HUES6 (cell line): ENCODE results near the gene SNRNP200.

Experiments used
- H3K27ac ChIP-seq: 2 replicates; pipeline ENCODE4 v1.7.0; 2013; ENCODE audit warnings: low read depth, mild to moderate bottlenecking, low read length, inconsistent platforms
- H3K27me3 ChIP-seq: 2 replicates; pipeline ENCODE4 v1.6.1; 2013; ENCODE audit warnings: low read length; ENCODE audit not compliant: control insufficient read depth, insufficient read depth
- H3K36me3 ChIP-seq: 2 replicates; pipeline ENCODE4 v1.6.1; 2013; ENCODE audit warnings: low read length; ENCODE audit not compliant: control insufficient read depth, insufficient read depth
- H3K4me1 ChIP-seq: 2 replicates; pipeline ENCODE4 v1.6.1; 2013; ENCODE audit warnings: low read length; ENCODE audit not compliant: control insufficient read depth, insufficient read depth
- H3K4me3 ChIP-seq: 2 replicates; pipeline ENCODE4 v1.5.1; 2013; ENCODE audit warnings: low read depth, low read length
- H3K9ac ChIP-seq: one replicate; pipeline ENCODE4 v1.6.1; 2013; ENCODE audit warnings: mild to moderate bottlenecking, low read length
- H3K9me3 ChIP-seq: 2 replicates; pipeline ENCODE4 v1.6.1; 2013; ENCODE audit warnings: low read depth, low read length; ENCODE audit not compliant: control insufficient read depth, insufficient read depth

Gene SNRNP200

DNA sequence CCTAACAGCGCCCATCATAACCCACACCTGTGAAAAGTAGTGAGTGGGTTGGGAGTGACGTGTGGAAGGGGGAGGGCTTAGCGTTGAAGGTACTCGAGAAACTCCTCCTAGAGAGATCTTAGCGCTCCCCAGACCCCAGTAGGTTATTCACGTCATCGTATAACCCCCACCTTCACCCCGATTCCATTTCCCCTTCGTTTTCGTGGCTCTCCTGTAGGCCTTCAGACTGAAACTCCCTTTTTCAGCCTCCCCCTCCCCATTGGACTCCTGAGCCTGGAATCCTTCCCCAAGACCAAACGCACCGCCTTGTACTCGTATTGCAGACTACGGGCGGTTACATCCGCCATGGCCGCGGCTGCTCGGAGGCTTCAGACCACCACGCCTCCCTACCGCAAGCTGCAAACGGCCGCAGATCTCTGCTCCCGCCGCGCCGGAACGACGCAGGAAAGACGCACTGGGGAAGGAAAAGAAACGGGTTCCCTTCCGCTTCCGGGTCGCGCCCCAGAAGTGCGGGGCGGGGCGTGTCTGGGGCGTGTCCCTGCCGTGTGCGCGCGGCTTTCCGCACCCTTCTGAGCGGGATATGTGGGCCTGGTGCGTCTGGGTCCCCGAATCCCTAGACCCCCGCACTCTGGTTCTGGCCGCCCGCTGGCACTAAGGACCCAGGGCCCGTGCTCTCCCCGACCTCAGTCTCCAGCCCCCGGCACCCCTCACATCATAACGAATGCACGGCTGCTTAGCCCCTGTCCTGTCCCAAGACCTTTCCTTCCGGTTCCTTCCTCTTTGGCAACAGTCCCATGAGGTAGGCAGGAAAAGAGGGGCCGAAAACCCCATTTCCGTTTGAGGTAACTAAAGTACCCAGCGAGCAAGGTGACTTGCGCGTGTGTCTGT lies at the start of gene SNRNP200:
Gene SNRNP200 (minus strand): TSS at position 456 of the 888 bp plus-strand sequence. CDS start 109 bp downstream, at position 347.
- peaks cover 6% of the 10 kb centered on the region; the same call in 1 of the 2 replicates for H3K4me1 ChIP-seq

GRCh38 chr2:96354492-96354891 lies 49.1 kb upstream of the SNRNP200 start:
- Histone ChIP-seq H3K27ac (no peak overlapping the region), H3K36me3 (peaks cover 94% of the 10 kb centered on the region), H3K9me3 (no peaks in the 10 kb centered on the region)

More for the DNA sequence above, at the start of gene SNRNP200:
- Histone ChIP-seq H3K27ac (peak within 1 kb of the TSS; percentile 86), H3K36me3 (peaks cover 42% of the 10 kb centered on the region), H3K27me3 (no peaks in the 10 kb centered on the region), H3K9ac (peak within 1 kb of the TSS; percentile 95), H3K9me3 (no peaks in the 10 kb centered on the region), H3K4me3 (peak within 1 kb of the TSS; percentile 99)

GRCh38 chr2:96353606-96354101 lies 48.3 kb upstream of the SNRNP200 start:
- Histone ChIP-seq H3K36me3 (peaks cover 93% of the 10 kb centered on the region), H3K27me3 (no peaks in the 10 kb centered on the region), H3K4me3 (no peak overlapping the region), H3K9me3 (no peaks in the 10 kb centered on the region), H3K27ac (no peak overlapping the region), H3K4me1 (no peaks in the 10 kb centered on the region), H3K9ac (no peak overlapping the region)

More at GRCh38 chr2:96354492-96354891, 49.1 kb upstream of the SNRNP200 start:
- Histone ChIP-seq H3K4me1 (no peaks in the 10 kb centered on the region), H3K9ac (no peak overlapping the region), H3K4me3 (no peak overlapping the region), H3K27me3 (no peaks in the 10 kb centered on the region)

DNA sequence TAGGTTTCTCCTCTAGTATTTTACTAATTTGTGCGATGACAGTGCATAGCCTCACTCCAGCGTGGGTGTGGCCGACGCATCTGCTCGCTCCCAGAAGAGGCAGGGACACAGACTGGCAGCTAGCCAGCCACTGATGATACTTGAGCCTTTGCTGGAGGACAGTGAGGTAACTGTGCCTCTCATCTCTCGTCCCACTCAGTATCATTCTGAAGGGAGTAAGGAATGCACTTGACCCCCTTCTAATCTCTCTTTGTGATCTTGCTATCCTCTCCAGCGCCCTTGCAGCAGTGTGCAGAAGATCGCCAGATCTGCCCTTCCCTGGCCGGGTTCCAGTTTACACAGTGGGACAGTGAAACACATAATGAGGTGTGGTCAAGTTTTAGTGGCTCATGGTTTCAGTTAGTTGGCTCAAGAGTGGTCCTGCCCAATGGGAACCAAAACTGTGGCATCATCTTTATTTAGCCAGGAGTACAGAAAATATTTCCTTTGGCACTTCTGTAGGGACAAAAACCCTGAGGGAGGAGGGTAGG lies 47.8 kb upstream of the SNRNP200 start:
- no peaks in the 10 kb centered on the region for H3K27me3 ChIP-seq
- no peaks in the 10 kb centered on the region for H3K9me3 ChIP-seq
- no peak overlapping the region for H3K4me3 ChIP-seq
- H3K9ac ChIP-seq = no peak overlapping the region
- no peaks in the 10 kb centered on the region for H3K4me1 ChIP-seq
- peaks cover 95% of the 10 kb centered on the region for H3K36me3 ChIP-seq
- no peak overlapping the region for H3K27ac ChIP-seq

DNA sequence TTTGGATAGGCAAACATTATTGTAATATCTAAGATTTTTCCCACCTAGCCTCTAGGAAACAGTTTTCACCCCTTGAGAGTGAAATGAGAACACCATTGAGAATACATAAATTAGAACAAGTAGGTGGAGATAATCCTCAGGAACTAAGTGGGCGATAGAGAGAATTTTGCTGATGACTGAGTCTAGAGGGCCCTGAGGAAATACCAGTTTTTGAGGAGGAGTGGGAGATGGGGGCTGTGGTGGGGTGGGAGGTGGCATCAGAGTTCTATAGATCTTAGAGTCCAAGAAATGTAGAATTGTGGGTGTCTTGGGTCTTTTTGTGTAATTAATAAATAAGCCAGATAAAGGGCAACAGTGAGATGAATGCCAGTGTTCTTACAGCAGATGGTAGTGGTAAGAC lies 42.0 kb upstream of the SNRNP200 start:
- no peak overlapping the region for H3K9ac ChIP-seq
- peaks cover 94% of the 10 kb centered on the region for H3K36me3 ChIP-seq
- H3K27ac ChIP-seq = no peak overlapping the region
- no peaks in the 10 kb centered on the region for H3K4me1 ChIP-seq
- H3K4me3 ChIP-seq = no peak overlapping the region
- no peaks in the 10 kb centered on the region for H3K27me3 ChIP-seq
- H3K9me3 ChIP-seq = no peaks in the 10 kb centered on the region

- H3K4me3 ChIP-seq = no peak overlapping the region
- H3K27ac ChIP-seq = no peak overlapping the region
- no peaks in the 10 kb centered on the region for H3K9me3 ChIP-seq
- H3K9ac ChIP-seq = no peak overlapping the region
- H3K4me1 ChIP-seq = no peaks in the 10 kb centered on the region
- H3K27me3 ChIP-seq = no peaks in the 10 kb centered on the region
- H3K36me3 ChIP-seq = peaks cover 95% of the 10 kb centered on the region
Measured at GRCh38 chr2:96345868-96346462, 40.6 kb upstream of the SNRNP200 start.

DNA sequence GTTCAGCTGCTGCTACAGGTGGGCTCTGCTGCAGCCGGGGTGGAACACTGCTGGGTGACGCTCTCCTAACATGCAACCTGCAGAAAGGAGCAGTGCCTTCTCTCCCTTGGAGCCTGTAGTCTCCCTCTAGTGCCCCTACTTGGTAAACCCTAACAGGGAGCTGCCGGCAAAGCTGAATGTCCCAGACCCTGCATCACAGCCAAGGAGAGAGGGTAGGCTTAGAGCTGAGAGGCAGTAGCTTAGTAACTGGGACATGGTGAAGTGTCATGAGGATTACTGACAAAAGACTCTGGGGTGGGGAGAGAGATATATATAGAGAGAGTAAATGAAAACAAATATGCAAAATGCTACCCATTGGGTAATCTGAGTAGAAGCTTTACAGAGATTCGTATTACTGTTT lies 40.1 kb upstream of the SNRNP200 start:
- H3K4me1 ChIP-seq = no peaks in the 10 kb centered on the region
- peaks cover 92% of the 10 kb centered on the region for H3K36me3 ChIP-seq
- no peak overlapping the region for H3K27ac ChIP-seq
- no peaks in the 10 kb centered on the region for H3K27me3 ChIP-seq
- no peaks in the 10 kb centered on the region for H3K9me3 ChIP-seq
- no peak overlapping the region for H3K4me3 ChIP-seq
- H3K9ac ChIP-seq = no peak overlapping the region

- peaks cover 78% of the 10 kb centered on the region for H3K36me3 ChIP-seq
Measured at GRCh38 chr2:96344011-96344410, 38.7 kb upstream of the SNRNP200 start.

GRCh38 chr2:96342085-96342484 lies 36.7 kb upstream of the SNRNP200 start:
- Histone ChIP-seq H3K27ac (no peak overlapping the region), H3K9me3 (no peaks in the 10 kb centered on the region), H3K4me1 (no peaks in the 10 kb centered on the region), H3K4me3 (no peak overlapping the region), H3K27me3 (no peaks in the 10 kb centered on the region), H3K36me3 (peaks cover 62% of the 10 kb centered on the region), H3K9ac (no peak overlapping the region)

More at GRCh38 chr2:96344011-96344410, 38.7 kb upstream of the SNRNP200 start:
- no peak overlapping the region for H3K4me3 ChIP-seq
- no peak overlapping the region for H3K27ac ChIP-seq
- no peaks in the 10 kb centered on the region for H3K9me3 ChIP-seq
- no peaks in the 10 kb centered on the region for H3K27me3 ChIP-seq
- no peaks in the 10 kb centered on the region for H3K4me1 ChIP-seq
- no peak overlapping the region for H3K9ac ChIP-seq

GRCh38 chr2:96341641-96342040 lies 36.3 kb upstream of the SNRNP200 start:
- H3K27ac ChIP-seq = no peak overlapping the region
- no peaks in the 10 kb centered on the region for H3K27me3 ChIP-seq
- H3K4me3 ChIP-seq = no peak overlapping the region
- H3K4me1 ChIP-seq = peaks cover 3% of the 10 kb centered on the region; the same call in 1 of the 2 replicates
- H3K9me3 ChIP-seq = no peaks in the 10 kb centered on the region
- no peak overlapping the region for H3K9ac ChIP-seq
- peaks cover 57% of the 10 kb centered on the region for H3K36me3 ChIP-seq
